Parathyroid adenoma (tissue), 2 donors: ENCODE results near the gene GTF2F2.

Source experiments
- H2AFZ ChIP-seq: fragments of 300-600 bp; sonication (generic); one replicate; pipeline ENCODE4 v1.7.0; 2017; ENCODE audit warnings: antibody characterized with exemption, mild to moderate bottlenecking
- H3K27ac ChIP-seq: fragments of 300-600 bp; sonication (generic); one replicate; pipeline ENCODE4 v1.7.0; 2017
- H3K27me3 ChIP-seq: fragments of 300-600 bp; sonication (generic); one replicate; pipeline ENCODE4 v1.7.0; 2017; ENCODE audit warnings: low read length; ENCODE audit not compliant: control insufficient read depth, insufficient read depth
- H3K36me3 ChIP-seq: fragments of 300-600 bp; sonication (generic); one replicate; pipeline ENCODE4 v1.7.0; 2017; ENCODE audit warnings: low read length; ENCODE audit not compliant: control insufficient read depth, insufficient read depth
- H3K4me1 ChIP-seq: fragments of 300-600 bp; sonication (generic); one replicate; pipeline ENCODE4 v1.7.0; 2017; ENCODE audit warnings: control low read depth
- H3K4me2 ChIP-seq: fragments of 300-600 bp; sonication (generic); one replicate; pipeline ENCODE4 v1.7.0; 2017; ENCODE audit warnings: low read length
- H3K4me3 ChIP-seq: fragments of 300-600 bp; sonication (generic); one replicate; pipeline ENCODE4 v1.7.0; 2017; ENCODE audit warnings: low read depth, low read length
- H3K79me2 ChIP-seq: fragments of 300-600 bp; sonication (generic); one replicate; pipeline ENCODE4 v1.7.0; 2017; ENCODE audit warnings: control low read depth
- H3K9ac ChIP-seq: fragments of 300-600 bp; sonication (generic); one replicate; pipeline ENCODE4 v1.7.0; 2017; ENCODE audit warnings: mild to moderate bottlenecking
- H3K9me3 ChIP-seq: fragments of 300-600 bp; sonication (generic); one replicate; pipeline ENCODE4 v1.7.0; 2017; ENCODE audit warnings: low read length; ENCODE audit not compliant: control insufficient read depth
- CTCF ChIP-seq: fragments of 300-600 bp; sonication (generic); IDR thresholded peaks from one replicate; pipeline ENCODE4 v1.7.0; 2017; ENCODE audit warnings: antibody characterized with exemption, mild to moderate bottlenecking
- donor health status: primary hyperparathyroidism.

Gene GTF2F2

GRCh38 chr13:45141369-45141768 is 21.1 kb downstream of the GTF2F2 start:
- no peak overlapping the region for H3K9ac ChIP-seq
- no peak for TF ChIP-seq CTCF
- H3K36me3 ChIP-seq, result no peaks in the 10 kb centered on the region
- H3K4me3 ChIP-seq, result no peak overlapping the region
- no peaks in the 10 kb centered on the region for H3K4me1 ChIP-seq
- H3K79me2 ChIP-seq, result peaks cover 2% of the 10 kb centered on the region
- no peak overlapping the region for H3K27ac ChIP-seq
- H3K4me2 ChIP-seq, result no peak overlapping the region
- H2AFZ ChIP-seq, result no peak overlapping the region
- no peaks in the 10 kb centered on the region for H3K9me3 ChIP-seq
- H3K27me3 ChIP-seq, result no peaks in the 10 kb centered on the region

GRCh38 chr13:45142440-45143345 is 22.4 kb downstream of the GTF2F2 start:
- Histone ChIP-seq H3K4me2 (no peak overlapping the region), H3K27ac (no peak overlapping the region), H3K9ac (no peak overlapping the region), H3K4me3 (no peak overlapping the region), H3K36me3 (no peaks in the 10 kb centered on the region), H3K79me2 (peaks cover 2% of the 10 kb centered on the region), H2AFZ (no peak overlapping the region), H3K4me1 (no peaks in the 10 kb centered on the region), H3K9me3 (no peaks in the 10 kb centered on the region), H3K27me3 (no peaks in the 10 kb centered on the region)
- TF ChIP-seq CTCF, result no peak

- no peak for TF ChIP-seq CTCF
- H3K9me3 ChIP-seq, result no peaks in the 10 kb centered on the region
- no peak overlapping the region for H2AFZ ChIP-seq
- H3K27ac ChIP-seq, result no peak overlapping the region
- no peak overlapping the region for H3K4me3 ChIP-seq
- no peaks in the 10 kb centered on the region for H3K4me1 ChIP-seq
- H3K79me2 ChIP-seq, result peaks cover 2% of the 10 kb centered on the region
- no peak overlapping the region for H3K4me2 ChIP-seq
- no peaks in the 10 kb centered on the region for H3K36me3 ChIP-seq
- H3K27me3 ChIP-seq, result no peaks in the 10 kb centered on the region
- no peak overlapping the region for H3K9ac ChIP-seq
Measured at GRCh38 chr13:45143346-45143751, 23.0 kb downstream of the GTF2F2 start.

GRCh38 chr13:45149964-45150363 is 29.7 kb downstream of the GTF2F2 start:
- no peak for TF ChIP-seq CTCF
- no peaks in the 10 kb centered on the region for H3K4me1 ChIP-seq
- no peaks in the 10 kb centered on the region for H3K9me3 ChIP-seq
- no peak overlapping the region for H3K4me3 ChIP-seq
- H2AFZ ChIP-seq, result no peak overlapping the region
- no peak overlapping the region for H3K9ac ChIP-seq
- no peak overlapping the region for H3K4me2 ChIP-seq
- no peaks in the 10 kb centered on the region for H3K27me3 ChIP-seq
- H3K36me3 ChIP-seq, result no peaks in the 10 kb centered on the region
- H3K79me2 ChIP-seq, result no peaks in the 10 kb centered on the region
- H3K27ac ChIP-seq, result no peak overlapping the region
